MCF 10A (cell line): ENCODE measurements around the gene ING5. TPM values are rescaled to one million over a fixed set of nuclear protein-coding genes. Genes with fewer than 3 reads are reported as not detected.
"Not testable (repeated sequence)": the region's sequence is repeated elsewhere in the genome, so short reads cannot be mapped to it uniquely, and the experiment has no call there.

Source experiments
- BruUV-seq: library from RNA; stranded (reverse); fragments of 400-500 nt; replicated peaks from 2 replicates; lab custom pipeline; 2021; lab: Mats Ljungman, UMichigan
- CTCF ChIA-PET: fragments of 300-600 bp; sonication (Branson Sonifier 250); formaldehyde crosslinking; extraction: SDS; loops from one replicate; lab custom pipeline; 2021; ENCODE audit warnings: antibody characterized with exemption, inconsistent platforms; lab: Yijun Ruan, JAX
- POLR2A ChIA-PET: fragments of 300-600, 350-650 bp; sonication (Branson Sonifier 250); formaldehyde crosslinking; extraction: SDS; loops from one replicate; lab custom pipeline; 2020; ENCODE audit warnings: antibody characterized with exemption, inconsistent platforms; lab: Yijun Ruan, JAX
- DNase-seq: peaks from one replicate; pipeline ENCODE4 v3.0.0-alpha.2; 2018; ENCODE audit not compliant: unreplicated experiment
- H3K27ac Mint-ChIP-seq: one replicate; pipeline ENCODE4 v1.8.0; 2022; ENCODE audit warnings: mild to moderate bottlenecking, low read depth, mixed read lengths; ENCODE audit not compliant: unreplicated experiment
- H3K27me3 Mint-ChIP-seq: one replicate; pipeline ENCODE4 v1.8.0; 2022; ENCODE audit warnings: mixed read lengths; ENCODE audit not compliant: insufficient read depth, unreplicated experiment
- H3K36me3 Mint-ChIP-seq: one replicate; pipeline ENCODE4 v1.8.0; 2022; ENCODE audit warnings: mild to moderate bottlenecking, moderate library complexity, mixed read lengths; ENCODE audit not compliant: insufficient read depth, unreplicated experiment
- H3K4me1 Mint-ChIP-seq: one replicate; pipeline ENCODE4 v1.8.0; 2022; ENCODE audit warnings: mixed read lengths; ENCODE audit not compliant: insufficient read depth, unreplicated experiment
- H3K4me3 Mint-ChIP-seq: one replicate; pipeline ENCODE4 v1.8.0; 2022; ENCODE audit warnings: mild to moderate bottlenecking, moderate library complexity, mixed read lengths; ENCODE audit not compliant: unreplicated experiment
- H3K9me3 Mint-ChIP-seq: one replicate; pipeline ENCODE4 v1.8.0; 2022; ENCODE audit warnings: mixed read lengths; ENCODE audit not compliant: unreplicated experiment
- CTCF ChIP-seq: fragments of 200-600 bp; IDR thresholded peaks from one replicate; pipeline ENCODE4 v1.8.0; 2022; ENCODE audit warnings: antibody characterized with exemption, mild to moderate bottlenecking; ENCODE audit not compliant: unreplicated experiment
- intact Hi-C: fragments of 100-400 bp; cut with micrococcal nuclease; formaldehyde crosslinking; loops from 2 replicates; pipeline ENCODE4 v1.14.1; 2022
- total RNA-seq: library from RNA; stranded (reverse); gene quantifications from 2 replicates; pipeline ENCODE4 v1.2.3, GENCODE V29; 2022

ING5 gene
- total RNA-seq, 1 experiment from 2014 or later: 35.5 TPM

GRCh38 chr2:241730671-241731293 lies 28.9 kb downstream of the ING5 start:
- ChIA-PET POLR2A (interaction anchor here (0.8 kb wide), 1 partner anchor 1165 kb away, joined by 3 read pairs; no protein-coding TSS in a partner anchor), CTCF (interaction anchor here (0.7 to 1.7 kb wide), 5 partner anchors 11 to 414 kb away, joined by 3 to 6 read pairs (median 3); no protein-coding TSS in a partner anchor)
- H3K27ac Mint-ChIP-seq: no peak overlapping the region
- no peaks in the 10 kb centered on the region for H3K9me3 Mint-ChIP-seq
- no peak for TF ChIP-seq CTCF
- no peak for DNase-seq
- H3K27me3 Mint-ChIP-seq: no peaks in the 10 kb centered on the region
- H3K36me3 Mint-ChIP-seq: peaks cover 16% of the 10 kb centered on the region
- no peaks in the 10 kb centered on the region for H3K4me1 Mint-ChIP-seq
- no TSS peak for BruUV-seq
- no peak overlapping the region for H3K4me3 Mint-ChIP-seq
- intact Hi-C loops: no loop called here

- H3K27me3 Mint-ChIP-seq, H3K4me1 Mint-ChIP-seq, DNase-seq, intact Hi-C loops, H3K4me3 Mint-ChIP-seq, H3K9me3 Mint-ChIP-seq, BruUV-seq, H3K27ac Mint-ChIP-seq: not testable (repeated sequence)
- peaks cover 16% of the 10 kb centered on the region for H3K36me3 Mint-ChIP-seq
- CTCF ChIA-PET: interaction anchor here (0.8 to 1.7 kb wide), 4 partner anchors 34 to 883 kb away, joined by 3 to 5 read pairs (median 3); no protein-coding TSS in a partner anchor
- TF ChIP-seq CTCF: peak; percentile 16
- POLR2A ChIA-PET: interaction anchor here (1.1 to 3.5 kb wide), 3 partner anchors 30 to 95 kb away, joined by 3 to 33 read pairs (median 3); partner anchors contain the start of genes ATG4B, ING5 and THAP4
Observed at GRCh38 chr2:241732513-241733186, 30.8 kb downstream of the ING5 start.

- Mint-ChIP-seq H3K9me3 (no peaks in the 10 kb centered on the region), H3K27me3 (no peaks in the 10 kb centered on the region), H3K4me1 (peaks cover 10% of the 10 kb centered on the region), H3K27ac (no peak overlapping the region), H3K36me3 (peaks cover 12% of the 10 kb centered on the region), H3K4me3 (peak overlapping the region; percentile 71)
- peak; percentile 52 for DNase-seq
- ChIA-PET POLR2A (interaction anchor here (0.5 to 3.5 kb wide), 9 partner anchors 27 to 1173 kb away, joined by 3 to 33 read pairs (median 3); partner anchors contain the start of genes ATG4B, DTYMK, ING5 and THAP4), CTCF (interaction anchor here (0.5 to 1.3 kb wide), 3 partner anchors 17 to 186 kb away, joined by 3 read pairs; no protein-coding TSS in a partner anchor)
- peak; percentile 9 for TF ChIP-seq CTCF
- no TSS peak for BruUV-seq
- intact Hi-C loops: loop anchor here (2.0 kb wide), 2 partner anchors 33 to 145 kb away; no protein-coding TSS in a partner anchor
Observed at GRCh38 chr2:241733391-241734207, 31.8 kb downstream of the ING5 start.
